Ovary (tissue), 9 donors: ENCODE measurements around the gene FGGY. TPM values are rescaled to one million over a fixed set of nuclear protein-coding genes. Genes with fewer than 3 reads are reported as not detected.

Experiments
- DNase-seq, 5 donors: peaks; one replicate each; pipeline ENCODE4 v3.0.0-alpha.2; 2019 to 2020
- H3K27ac ChIP-seq, 2 donors: fragments of 200-600 bp; one replicate each; pipeline versions ENCODE4 v1.5.1 to v1.8.0; 2019 to 2022
- H3K27me3 ChIP-seq: fragments of 200-600 bp; one replicate; pipeline ENCODE4 v1.8.0; 2022
- H3K36me3 ChIP-seq: fragments of 200-600 bp; sonication (generic); one replicate; pipeline ENCODE4 v1.5.1; 2019
- H3K4me1 ChIP-seq: one replicate; pipeline ENCODE4 v1.8.1; 2013; ENCODE audit warnings: mild to moderate bottlenecking, moderate library complexity; ENCODE audit not compliant: insufficient read depth
- H3K4me3 ChIP-seq: fragments of 200-600 bp; sonication (generic); one replicate; pipeline ENCODE4 v1.5.1; 2017
- H3K9me3 ChIP-seq, 2 donors: fragments of 200-600 bp in 1 of 2; sonication (generic) in 1 of 2; one replicate each; pipeline versions ENCODE4 v1.5.1 to v1.8.1; 2013 to 2019; ENCODE audit warnings: mild to moderate bottlenecking in 1 of 2, moderate library complexity in 1 of 2
- CTCF ChIP-seq, 3 donors: fragments of 450-650 bp in 2 of 3; fragments of 200-600 bp in 1 of 3; IDR thresholded peaks; one replicate each; pipeline versions ENCODE4 v1.5.1 to v1.8.0; 2016 to 2022; ENCODE audit warnings: antibody characterized with exemption in 3 of 3, mild to moderate bottlenecking in 1 of 3
- EP300 ChIP-seq: sonication (generic); formaldehyde crosslinking; IDR thresholded peaks from one replicate; pipeline ENCODE4 v1.6.1; 2017; ENCODE audit warnings: antibody characterized with exemption
- POLR2A ChIP-seq: fragments of 450-650 bp; IDR thresholded peaks from one replicate; pipeline ENCODE4 v1.6.1; 2017; ENCODE audit warnings: antibody characterized with exemption, mild to moderate bottlenecking, moderate library complexity
- WGBS, 3 donors: extraction: QIAGEN DNeasy Blood & Tissue Kit in 1 of 3; methylation state at CpG; one replicate each; pipeline versions ENCODE4 v1.1.5 to v1.1.7; 2013 to 2017; 5-methylcytosine and 5-hydroxymethylcytosine counted together
- intact Hi-C, 4 donors: fragments of 100-400 bp; cut with DNase I; formaldehyde crosslinking; loops; one replicate each; pipeline versions ENCODE4 v1.11.0 to v1.15.1; 2022 to 2023
- polyA plus RNA-seq, 2 donors: library from polyadenylated mRNA; stranded (reverse); fragments of 200-250 nt in 1 of 2; fragments of 350-450 nt in 1 of 2; fragmentation: Illumina TruSeq in 1 of 2; extraction: RNeasy Lipid Tissue Mini Kit (QIAGEN cat#74804) in 1 of 2; gene quantifications; one replicate each; pipeline ENCODE4 v1.2.3, GENCODE V29; 2013 to 2014
- total RNA-seq, 7 donors: library from RNA; depleted of rRNA in 2 of 7; stranded (reverse); fragments of >200 nt in 2 of 7; fragmentation: NEBNext Ultra II Directional in 3 of 7; extraction: Animal tissue kit (Norgen Biotek cat#: 25700) in 3 of 7; gene quantifications; one replicate each; pipeline versions ENCODE4 v1.1.0 to v1.2.4, GENCODE V29; 2016 to 2023
- donor health status: DM: no; HTN: no; CAD: no; lungs with moderate emphysema.
- donor health status: DM: no; HTN: no; CAD: no.
- donor health status: Bipolar disorder and iron deficiency.
- donor health status: DM: yes; HTN: yes; CAD: no.
- donor health status: DM: no; HTN: no; CAD: no.
- donor health status: DM: yes; HTN: yes; CAD: no.

Gene FGGY
- total and polyA plus RNA-seq, 9 donors, result 7.9 to 62.0 (median 44.7) TPM

- Histone ChIP-seq H3K4me3 (no peak overlapping the region), H3K4me1 (peaks cover 2% of the 10 kb centered on the region), H3K27me3 (no peaks in the 10 kb centered on the region), H3K27ac (no peak overlapping the region), H3K9me3 (no peaks in the 10 kb centered on the region), H3K36me3 (no peaks in the 10 kb centered on the region)
- TF ChIP-seq EP300 (no peak), POLR2A (no peak), CTCF (IDR thresholded peaks at IDR 0.05) (no peak)
- WGBS, 3 donors, result 93 to 100% (median 98%) methylated on average over 3 of the region's 3 CpGs
- no peak for DNase-seq
- intact Hi-C loops, result loop anchor here in 1 of 4 donors (10.0 kb wide), 1 partner anchor 160 kb away; no protein-coding TSS in a partner anchor
Observed at GRCh38 chr1:59685101-59685500, 388.2 kb downstream of the FGGY start.

- intact Hi-C loops, result loop anchor here in 1 of 4 donors (10.0 kb wide), 1 partner anchor 161 kb away; no protein-coding TSS in a partner anchor
- no peak for TF ChIP-seq CTCF (IDR thresholded peaks at IDR 0.05)
- TF ChIP-seq EP300, result no peak
- TF ChIP-seq POLR2A, result no peak
- no peak for DNase-seq
- H3K27ac ChIP-seq, result no peak overlapping the region
- H3K4me3 ChIP-seq, result no peak overlapping the region
- H3K4me1 ChIP-seq, result peaks cover 2% of the 10 kb centered on the region
- H3K9me3 ChIP-seq, result no peaks in the 10 kb centered on the region
- H3K27me3 ChIP-seq, result no peaks in the 10 kb centered on the region
- WGBS, 3 donors, result 94 to 97% (median 95%) methylated on average over 2 of the region's 2 CpGs
- H3K36me3 ChIP-seq, result no peaks in the 10 kb centered on the region
Observed at GRCh38 chr1:59685666-59686065, 388.8 kb downstream of the FGGY start.

GRCh38 chr1:59686170-59686569 is 389.3 kb downstream of the FGGY start:
- no peaks in the 10 kb centered on the region for H3K9me3 ChIP-seq
- peaks cover 2% of the 10 kb centered on the region for H3K4me1 ChIP-seq
- TF ChIP-seq POLR2A (no peak), CTCF (IDR thresholded peaks at IDR 0.05) (no peak), EP300 (no peak)
- no peaks in the 10 kb centered on the region for H3K27me3 ChIP-seq
- no peak overlapping the region for H3K27ac ChIP-seq
- intact Hi-C loops, result loop anchor here in 1 of 4 donors (10.0 kb wide), 1 partner anchor 161 kb away; no protein-coding TSS in a partner anchor
- 9 to 29% (median 13%) methylated on average over 3 of the region's 3 CpGs for WGBS, 3 donors
- H3K36me3 ChIP-seq, result no peaks in the 10 kb centered on the region
- H3K4me3 ChIP-seq, result no peak overlapping the region
- DNase-seq, result no peak

GRCh38 chr1:59686574-59686973 is 389.7 kb downstream of the FGGY start:
- 25 to 45% (median 29%) methylated on average over 2 of the region's 2 CpGs for WGBS, 3 donors

More at GRCh38 chr1:59686574-59686973, 389.7 kb downstream of the FGGY start:
- Histone ChIP-seq H3K27me3 (no peaks in the 10 kb centered on the region), H3K4me3 (no peak overlapping the region), H3K27ac (no peak overlapping the region), H3K4me1 (peaks cover 2% of the 10 kb centered on the region), H3K9me3 (no peaks in the 10 kb centered on the region), H3K36me3 (no peaks in the 10 kb centered on the region)
- TF ChIP-seq EP300 (no peak), CTCF (IDR thresholded peaks at IDR 0.05) (no peak), POLR2A (no peak)
- no peak for DNase-seq
- intact Hi-C loops, result loop anchor here in 1 of 4 donors (10.0 kb wide), 1 partner anchor 162 kb away; no protein-coding TSS in a partner anchor
